Pancreas (tissue), 10 donors: ENCODE measurements around the gene PDCD4. TPM values are rescaled to one million over a fixed set of nuclear protein-coding genes. Genes with fewer than 3 reads are reported as not detected.

Source experiments
- ATAC-seq, 4 donors: fragments of 200-7000 bp; cut with Tn5 transposase; one replicate each; pipeline versions ENCODE4 v1.8.0 to v1.9.1; 2020; ENCODE audit warnings: mild to moderate bottlenecking in 4 of 4, moderate library complexity in 4 of 4
- DNase-seq, 6 donors: peaks; one replicate each; pipeline ENCODE4 v3.0.0-alpha.2; 2020
- FAIRE-seq: peaks from 2 replicates; lab custom pipeline; 2012; peaks lifted over from hg19 to GRCh38; lab: Jason Lieb, UNC
- H3K27ac ChIP-seq, 4 donors: fragments of 200-600 bp; sonication (generic); 1 replicate in 3 of 4; 2 replicates in 1 of 4; pipeline versions ENCODE4 v1.5.0 to v1.8.0; 2020
- H3K27me3 ChIP-seq, 4 donors: fragments of 200-600 bp; one replicate each; pipeline ENCODE4 v1.8.0; 2021
- H3K36me3 ChIP-seq, 3 donors: fragments of 200-600 bp; sonication (generic) in 1 of 3; one replicate each; pipeline versions ENCODE4 v1.5.0 to v1.8.0; 2020 to 2021
- H3K4me1 ChIP-seq, 3 donors: fragments of 200-600 bp; one replicate each; pipeline ENCODE4 v1.8.0; 2021
- H3K4me3 ChIP-seq, 4 donors: fragments of 200-600 bp; sonication (generic) in 2 of 4; one replicate each; pipeline versions ENCODE4 v1.5.0 to v1.8.0; 2020 to 2021
- H3K9me3 ChIP-seq, 4 donors: fragments of 200-600 bp; one replicate each; pipeline ENCODE4 v1.8.0; 2021
- WGBS, 2 donors: extraction: QIAGEN DNeasy Blood & Tissue Kit; methylation state at CpG; one replicate each; pipeline ENCODE4 v1.1.7; 2013; 5-methylcytosine and 5-hydroxymethylcytosine counted together
- intact Hi-C, 3 donors: fragments of 100-400 bp; cut with DNase I; formaldehyde crosslinking; loops; one replicate each; pipeline versions ENCODE4 v1.11.1 to v1.14.2; 2022
- polyA plus RNA-seq, 2 donors: library from polyadenylated mRNA; stranded (reverse); fragments of 200-250 nt; gene quantifications; one replicate each; pipeline ENCODE4 v1.2.3, GENCODE V29; 2013
- total RNA-seq, 6 donors: library from RNA; stranded (reverse); fragmentation: NEBNext Ultra II Directional in 4 of 6; extraction: Animal tissue kit (Norgen Biotek cat#: 25700) in 4 of 6; gene quantifications; one replicate each; pipeline versions ENCODE4 v1.2.1 to v1.2.4, GENCODE V29; 2021 to 2023
- TF ChIP-seq, protein P1 (sequence below), 4 donors: fragments of 200-600 bp; sonication (generic) in 3 of 4; IDR thresholded peaks; one replicate each; pipeline versions ENCODE4 v1.5.0 to v1.8.0; 2021; ENCODE audit warnings: antibody characterized with exemption in 4 of 4
- donor health status: healthy with polysubstance abuse.
- donor health status: DM: no; HTN: no; CAD: no; lungs with moderate emphysema.
- donor health status: DM: no; HTN: no; CAD: no.
- donor health status: control.
- donor health status: control.
- donor health status: Bipolar disorder and iron deficiency.
- donor health status: DM: yes; HTN: yes; CAD: no.
- donor health status: DM: no; HTN: no; CAD: no.
- donor health status: DM: no; HTN: no; CAD: no.
- donor health status: DM: yes; HTN: yes; CAD: no.

PDCD4 gene
- total and polyA plus RNA-seq, 8 donors = 283 to 679 (median 458) TPM

- FAIRE-seq = no peak
- peak overlapping the region in 2 of 4 donors; percentile 99 to 100 for H3K27ac ChIP-seq
- 34 to 42% methylated on average over 3 of the region's 3 CpGs for WGBS, 2 donors
- no peaks in the 10 kb centered on the region for H3K9me3 ChIP-seq
- H3K36me3 ChIP-seq = peaks cover 4 to 86% (median 7%) of the 10 kb centered on the region in 3 donors
- peak overlapping the region in 2 of 4 donors; percentile 93 to 98 for H3K4me3 ChIP-seq
- intact Hi-C loops = no loop called here
- DNase-seq = no peak
- H3K4me1 ChIP-seq = peaks cover 4 to 45% (median 24%) of the 10 kb centered on the region in 3 donors
- peak in 3 of 4 donors; percentile 1 to 18 (median 3) for ATAC-seq
- no peaks in the 10 kb centered on the region for H3K27me3 ChIP-seq
- TF ChIP-seq, protein P1, sequence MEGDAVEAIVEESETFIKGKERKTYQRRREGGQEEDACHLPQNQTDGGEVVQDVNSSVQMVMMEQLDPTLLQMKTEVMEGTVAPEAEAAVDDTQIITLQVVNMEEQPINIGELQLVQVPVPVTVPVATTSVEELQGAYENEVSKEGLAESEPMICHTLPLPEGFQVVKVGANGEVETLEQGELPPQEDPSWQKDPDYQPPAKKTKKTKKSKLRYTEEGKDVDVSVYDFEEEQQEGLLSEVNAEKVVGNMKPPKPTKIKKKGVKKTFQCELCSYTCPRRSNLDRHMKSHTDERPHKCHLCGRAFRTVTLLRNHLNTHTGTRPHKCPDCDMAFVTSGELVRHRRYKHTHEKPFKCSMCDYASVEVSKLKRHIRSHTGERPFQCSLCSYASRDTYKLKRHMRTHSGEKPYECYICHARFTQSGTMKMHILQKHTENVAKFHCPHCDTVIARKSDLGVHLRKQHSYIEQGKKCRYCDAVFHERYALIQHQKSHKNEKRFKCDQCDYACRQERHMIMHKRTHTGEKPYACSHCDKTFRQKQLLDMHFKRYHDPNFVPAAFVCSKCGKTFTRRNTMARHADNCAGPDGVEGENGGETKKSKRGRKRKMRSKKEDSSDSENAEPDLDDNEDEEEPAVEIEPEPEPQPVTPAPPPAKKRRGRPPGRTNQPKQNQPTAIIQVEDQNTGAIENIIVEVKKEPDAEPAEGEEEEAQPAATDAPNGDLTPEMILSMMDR (IDR thresholded peaks at IDR 0.05) = no peak
These were observed 8.3 kb downstream of the PDCD4 start for GRCh38 chr10:110880012-110880411.

- H3K9me3 ChIP-seq = no peaks in the 10 kb centered on the region
- peaks cover 4 to 53% (median 31%) of the 10 kb centered on the region in 3 donors for H3K4me1 ChIP-seq
- intact Hi-C loops = no loop called here
- DNase-seq = no peak
- ATAC-seq = peak in 3 of 4 donors; percentile 21 to 47 (median 33)
- peak overlapping the region; percentile 3 to 100 (median 52) for H3K27ac ChIP-seq
- peaks cover 2 to 95% (median 4%) of the 10 kb centered on the region in 3 donors for H3K36me3 ChIP-seq
- TF ChIP-seq, protein P1 (IDR thresholded peaks at IDR 0.05) = no peak
- H3K27me3 ChIP-seq = no peaks in the 10 kb centered on the region
- FAIRE-seq = no peak
- WGBS, 2 donors = 33 to 42% methylated on average over 9 of the region's 9 CpGs
- peak overlapping the region in 3 of 4 donors; percentile 0 to 98 (median 93) for H3K4me3 ChIP-seq
These were observed 9.5 kb downstream of the PDCD4 start for GRCh38 chr10:110881247-110881646.

- intact Hi-C loops = no loop called here
- H3K9me3 ChIP-seq = no peaks in the 10 kb centered on the region
- H3K36me3 ChIP-seq = peaks cover 0 to 95% (median 4%) of the 10 kb centered on the region in 3 donors
- WGBS, 2 donors = 19 to 20% methylated on average over 4 of the region's 4 CpGs
- peak overlapping the region in 2 of 4 donors; percentile 99 to 100 for H3K27ac ChIP-seq
- peak overlapping the region in 3 of 4 donors; percentile 5 to 98 (median 93) for H3K4me3 ChIP-seq
- H3K4me1 ChIP-seq = peaks cover 4 to 57% (median 37%) of the 10 kb centered on the region in 3 donors
- no peaks in the 10 kb centered on the region for H3K27me3 ChIP-seq
- no peak for DNase-seq
- peak in 1 of 4 donors; percentile 13 for ATAC-seq
- TF ChIP-seq, protein P1 (IDR thresholded peaks at IDR 0.05) = no peak
- FAIRE-seq = no peak
These were observed 10.2 kb downstream of the PDCD4 start for GRCh38 chr10:110881905-110882304.

- intact Hi-C loops = no loop called here
- Histone ChIP-seq H3K9me3 (no peaks in the 10 kb centered on the region), H3K4me1 (peaks cover 0 to 58% (median 32%) of the 10 kb centered on the region in 3 donors), H3K4me3 (peak overlapping the region in 2 of 4 donors; percentile 93 to 98), H3K36me3 (peaks cover 0 to 95% (median 12%) of the 10 kb centered on the region in 3 donors), H3K27ac (peak overlapping the region in 2 of 4 donors; percentile 99 to 100), H3K27me3 (no peaks in the 10 kb centered on the region)
- no peak for DNase-seq
- FAIRE-seq = no peak
- ATAC-seq = peak in 3 of 4 donors; percentile 5 to 7 (median 5)
- 38 to 42% methylated on average over 10 of the region's 10 CpGs for WGBS, 2 donors
- TF ChIP-seq, protein P1 (IDR thresholded peaks at IDR 0.05) = no peak
These were observed 12.2 kb downstream of the PDCD4 start for GRCh38 chr10:110883924-110884323.
